Stimulated activated CD8-positive, alpha-beta memory T cell treated with anti-CD3 and anti-CD28 coated beads, Interleukin-7, amount 100 ng/mL, for 48 hours (primary cell): ENCODE results near the gene TWSG1.
"Not testable (repeated sequence)": the region's sequence is repeated elsewhere in the genome, so short reads cannot be mapped to it uniquely, and the experiment has no call there.

Source experiments
- DNase-seq, 2 donors: peaks; one replicate each; pipeline ENCODE4 v3.0.0-alpha.2; 2020; ENCODE audit warnings: low read depth in 1 of 2; ENCODE audit errors: extremely low read depth in 1 of 2

TWSG1 gene

GRCh38 chr18:9422816-9423519 is 88.4 kb downstream of the TWSG1 start:
- DNase-seq, result no peak

GRCh38 chr18:9423648-9424047 is 89.1 kb downstream of the TWSG1 start:
- not testable (repeated sequence) for DNase-seq

GRCh38 chr18:9424235-9424634 is 89.7 kb downstream of the TWSG1 start:
- not testable (repeated sequence) for DNase-seq

- DNase-seq, result no peak
Observed at GRCh38 chr18:9426753-9427152, 92.2 kb downstream of the TWSG1 start.

GRCh38 chr18:9428301-9428706 is 93.7 kb downstream of the TWSG1 start:
- DNase-seq, result no peak

- DNase-seq, result no peak
Observed at GRCh38 chr18:9428862-9429661, 94.5 kb downstream of the TWSG1 start.

GRCh38 chr18:9429662-9429993 is 95.1 kb downstream of the TWSG1 start:
- DNase-seq, result no peak

- not testable (repeated sequence) for DNase-seq
Observed at GRCh38 chr18:9430315-9430714, 95.7 kb downstream of the TWSG1 start.

- no peak for DNase-seq
Observed at GRCh38 chr18:9431296-9431695, 96.7 kb downstream of the TWSG1 start.

GRCh38 chr18:9433122-9433521 is 98.5 kb downstream of the TWSG1 start:
- DNase-seq, result not testable (repeated sequence)

GRCh38 chr18:9433671-9434121 is 99.1 kb downstream of the TWSG1 start:
- no peak for DNase-seq

- no peak for DNase-seq
Observed at GRCh38 chr18:9434122-9434701, 99.6 kb downstream of the TWSG1 start.

- no peak for DNase-seq
Observed at GRCh38 chr18:9435041-9435440, 100.5 kb downstream of the TWSG1 start.

- DNase-seq, result no peak
Observed at GRCh38 chr18:9436206-9436929, 101.8 kb downstream of the TWSG1 start.

GRCh38 chr18:9437021-9437437 is 102.5 kb downstream of the TWSG1 start:
- no peak for DNase-seq

- no peak for DNase-seq
Observed at GRCh38 chr18:9437672-9438071, 103.1 kb downstream of the TWSG1 start.

GRCh38 chr18:9441061-9441460 is 106.5 kb downstream of the TWSG1 start:
- DNase-seq, result no peak

GRCh38 chr18:9444549-9444948 is 110.0 kb downstream of the TWSG1 start:
- no peak for DNase-seq

GRCh38 chr18:9446839-9447238 is 112.3 kb downstream of the TWSG1 start:
- no peak for DNase-seq

GRCh38 chr18:9447334-9447733 is 112.8 kb downstream of the TWSG1 start:
- no peak for DNase-seq
